ENCODE measurements around the gene TOB1.
"Not testable (repeated sequence)": the region's sequence is repeated elsewhere in the genome, so short reads cannot be mapped to it uniquely, and the experiment has no call there.

The TOB1 gene

GRCh38 chr17:50902372-50903353 is 36.5 kb upstream of the TOB1 start:
- no peak for DNase-seq (ENCODE audit: extremely low read depth, low read depth)
- TF ChIP-seq, protein P1, sequence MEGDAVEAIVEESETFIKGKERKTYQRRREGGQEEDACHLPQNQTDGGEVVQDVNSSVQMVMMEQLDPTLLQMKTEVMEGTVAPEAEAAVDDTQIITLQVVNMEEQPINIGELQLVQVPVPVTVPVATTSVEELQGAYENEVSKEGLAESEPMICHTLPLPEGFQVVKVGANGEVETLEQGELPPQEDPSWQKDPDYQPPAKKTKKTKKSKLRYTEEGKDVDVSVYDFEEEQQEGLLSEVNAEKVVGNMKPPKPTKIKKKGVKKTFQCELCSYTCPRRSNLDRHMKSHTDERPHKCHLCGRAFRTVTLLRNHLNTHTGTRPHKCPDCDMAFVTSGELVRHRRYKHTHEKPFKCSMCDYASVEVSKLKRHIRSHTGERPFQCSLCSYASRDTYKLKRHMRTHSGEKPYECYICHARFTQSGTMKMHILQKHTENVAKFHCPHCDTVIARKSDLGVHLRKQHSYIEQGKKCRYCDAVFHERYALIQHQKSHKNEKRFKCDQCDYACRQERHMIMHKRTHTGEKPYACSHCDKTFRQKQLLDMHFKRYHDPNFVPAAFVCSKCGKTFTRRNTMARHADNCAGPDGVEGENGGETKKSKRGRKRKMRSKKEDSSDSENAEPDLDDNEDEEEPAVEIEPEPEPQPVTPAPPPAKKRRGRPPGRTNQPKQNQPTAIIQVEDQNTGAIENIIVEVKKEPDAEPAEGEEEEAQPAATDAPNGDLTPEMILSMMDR (IDR thresholded peaks at IDR 0.05; ENCODE audit: low read depth, low read length) = no peak

DNA sequence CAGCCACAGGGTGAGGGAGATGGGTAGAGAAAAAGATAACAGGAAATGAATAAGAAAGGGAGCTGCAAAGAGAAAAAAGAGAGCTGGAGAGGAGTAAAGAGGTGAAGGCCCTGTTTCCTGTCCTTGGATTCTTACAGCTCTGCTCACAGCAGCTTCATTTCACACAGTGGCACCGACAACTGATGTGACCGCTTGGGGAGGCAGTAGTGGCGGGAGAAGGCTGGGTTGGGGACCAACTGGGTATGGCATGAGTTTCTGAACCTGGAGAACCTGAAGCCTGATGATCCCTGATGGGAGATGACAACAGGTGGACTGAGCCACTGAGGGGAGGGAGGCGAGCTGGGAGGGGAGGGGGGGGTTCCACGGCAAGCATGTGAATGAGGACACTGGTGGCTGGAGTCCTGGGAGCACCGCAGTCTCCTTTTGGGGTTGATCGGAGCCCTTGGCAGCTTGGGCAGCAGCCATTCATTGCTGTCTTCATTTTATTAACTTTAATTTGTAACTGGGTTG is 34.3 kb upstream of the TOB1 start:
- DNase-seq (ENCODE audit: extremely low read depth, low read depth) = no peak
- TF ChIP-seq, protein P1 (IDR thresholded peaks at IDR 0.05; ENCODE audit: low read depth, low read length) = no peak

DNA sequence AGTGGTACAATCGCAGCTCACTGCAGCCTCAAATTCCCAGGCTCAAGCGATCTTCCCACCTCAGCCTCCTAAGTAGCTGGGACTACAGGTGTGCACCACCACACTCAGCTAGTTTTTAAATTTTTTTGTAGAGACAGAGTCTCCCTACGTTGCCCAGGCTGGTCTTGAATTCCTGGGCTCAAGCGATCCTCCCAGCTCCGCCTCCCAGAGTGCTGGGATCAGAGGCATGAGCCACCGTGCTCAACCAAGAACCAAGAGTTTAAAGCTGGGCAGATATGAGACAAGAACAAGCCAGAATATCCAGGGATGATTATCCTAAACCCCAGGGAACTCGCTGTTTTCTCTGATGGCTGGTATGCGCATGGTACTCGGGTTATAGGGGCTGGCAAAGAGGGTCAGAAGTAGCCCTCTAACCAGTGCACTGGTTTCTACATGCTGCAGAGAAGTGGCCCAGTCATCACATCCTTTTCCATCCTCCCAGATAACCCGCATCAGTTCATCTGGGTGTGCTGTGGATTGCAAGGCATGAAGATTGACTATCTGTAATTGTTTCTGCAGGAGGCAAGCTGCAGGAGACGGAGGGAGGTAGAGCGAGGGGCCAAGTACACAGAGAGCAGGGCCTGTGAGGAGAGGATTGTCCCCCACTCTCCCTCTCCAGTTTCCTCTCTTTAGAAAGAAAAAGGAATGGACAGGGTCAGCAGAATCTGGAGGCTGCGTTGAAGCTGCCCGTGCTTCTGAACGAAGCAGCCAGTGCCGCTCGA is 33.6 kb upstream of the TOB1 start:
- DNase-seq (ENCODE audit: extremely low read depth, low read depth) = no peak
- TF ChIP-seq, protein P1 (IDR thresholded peaks at IDR 0.05; ENCODE audit: low read depth, low read length) = no peak

DNA sequence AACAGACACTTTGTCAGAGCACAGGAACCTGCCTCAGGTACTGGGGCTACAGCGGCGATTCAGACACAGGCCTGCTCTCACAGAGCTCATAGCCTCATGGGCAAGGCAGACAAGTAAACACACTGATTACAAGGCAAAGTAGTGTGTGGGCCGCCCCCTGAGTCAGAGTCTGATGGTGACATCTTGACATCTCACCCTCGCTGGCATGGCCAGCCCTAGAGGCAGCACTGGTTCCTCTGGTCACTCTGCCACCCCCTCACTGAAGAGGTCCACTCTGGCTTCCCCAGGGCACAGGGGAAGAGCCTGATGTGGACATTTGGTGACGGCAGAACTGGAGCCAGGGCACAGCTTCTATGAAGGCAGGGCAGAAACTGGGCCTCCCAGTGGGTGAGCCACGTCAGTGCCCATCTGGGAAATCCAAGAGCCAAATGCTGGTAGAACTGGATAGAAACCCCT is 32.9 kb upstream of the TOB1 start:
- TF ChIP-seq, protein P1 (IDR thresholded peaks at IDR 0.05; ENCODE audit: low read depth, low read length) = no peak

DNA sequence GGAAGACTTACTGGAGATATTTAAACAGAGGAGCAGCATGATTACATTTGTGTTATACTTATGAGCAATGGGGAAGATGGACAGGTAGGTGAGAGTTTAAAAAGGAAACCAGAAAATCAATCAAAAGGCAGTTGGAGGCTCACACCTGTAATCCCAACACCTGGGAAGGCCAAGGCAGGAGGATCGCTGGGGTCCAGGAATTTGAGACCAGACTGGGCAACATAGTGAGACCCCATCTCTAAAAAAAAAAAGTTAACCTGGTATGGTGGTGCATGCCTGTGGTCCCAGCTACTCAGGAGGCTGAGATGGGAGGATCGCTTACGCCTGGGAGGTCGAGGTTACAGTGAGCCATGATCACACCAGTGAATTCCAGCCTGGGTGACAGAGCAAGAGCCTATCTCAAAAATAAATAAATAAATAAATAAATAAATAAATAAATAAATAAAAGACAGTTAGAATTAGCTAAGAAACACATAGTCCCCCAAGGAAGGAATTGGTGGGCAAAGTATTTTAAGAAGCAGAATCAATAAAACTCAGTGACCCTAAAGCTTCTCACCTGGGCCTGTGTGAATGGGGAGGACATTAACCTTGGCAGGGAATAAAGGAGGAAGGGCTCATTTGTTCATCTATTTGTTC is 32.3 kb upstream of the TOB1 start:
- TF ChIP-seq, protein P1 (IDR thresholded peaks at IDR 0.05; ENCODE audit: low read depth, low read length) = no peak
- no peak for DNase-seq (ENCODE audit: extremely low read depth, low read depth)

More for the DNA sequence above, 32.9 kb upstream of the TOB1 start:
- DNase-seq (ENCODE audit: extremely low read depth, low read depth) = no peak

DNA sequence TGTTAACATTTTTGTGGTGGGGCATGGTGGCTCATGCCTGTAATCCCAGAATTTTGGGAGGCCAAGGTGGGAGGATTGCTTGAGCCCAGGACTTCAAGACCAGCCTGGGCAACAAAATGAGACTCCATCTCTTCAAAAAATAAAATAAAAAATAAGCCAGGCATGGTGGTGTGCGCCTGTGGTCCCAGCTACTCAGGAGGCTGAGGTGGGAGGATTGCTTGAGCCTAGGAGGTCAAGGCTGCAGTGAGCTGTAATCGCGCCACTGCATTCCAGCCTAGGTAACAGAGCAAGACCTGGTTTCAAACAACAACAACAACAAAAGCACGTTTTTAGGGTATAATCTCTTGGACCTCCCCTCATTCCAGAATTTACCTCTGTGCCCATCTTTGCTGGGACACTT is 28.4 kb upstream of the TOB1 start:
- DNase-seq (ENCODE audit: extremely low read depth, low read depth) = not testable (repeated sequence)

DNA sequence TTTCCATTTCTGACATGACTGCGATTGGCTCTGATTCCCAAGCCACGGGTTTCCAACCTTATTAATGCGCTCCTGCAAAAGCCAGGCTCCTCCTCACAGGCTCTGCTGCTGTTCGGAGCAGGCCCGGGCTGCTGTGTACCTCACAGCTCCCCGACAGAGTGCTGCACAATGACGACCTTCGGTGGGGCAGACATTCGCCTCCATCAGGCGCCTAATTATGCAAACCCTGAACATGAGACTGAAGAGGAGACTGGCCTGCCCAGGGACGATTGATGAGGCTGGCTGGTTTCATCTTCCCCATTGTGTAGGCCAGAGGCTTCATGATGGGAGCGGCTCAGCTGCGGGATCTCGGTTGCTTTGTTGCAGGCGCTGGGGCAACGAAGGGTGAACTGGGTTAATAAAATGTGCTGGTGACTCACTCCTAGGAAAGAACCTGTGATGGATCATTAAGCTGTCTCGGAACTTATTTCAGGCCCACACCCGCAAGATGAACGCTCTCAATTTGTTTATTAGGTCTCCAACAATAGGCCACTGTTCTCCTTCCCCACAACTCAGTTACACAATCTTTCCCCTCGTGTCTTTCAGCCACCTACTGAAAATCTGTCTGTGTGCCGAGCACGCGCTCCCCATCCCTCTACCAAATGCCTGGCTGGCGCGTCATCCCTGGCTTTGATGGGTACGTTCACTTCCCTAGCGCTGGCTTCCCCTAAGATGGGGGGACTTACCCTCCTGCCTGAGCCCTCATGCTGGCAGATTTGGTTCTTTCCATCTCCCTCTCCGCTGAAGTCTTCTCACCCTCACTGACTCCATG is 27.2 kb upstream of the TOB1 start:
- no peak for DNase-seq (ENCODE audit: extremely low read depth, low read depth)
- TF ChIP-seq, protein P1 (IDR thresholded peaks at IDR 0.05; ENCODE audit: low read depth, low read length) = no peak

Data from AG09319 (cell line).